Measurements from ENCODE around the gene RXRG. TPM values are rescaled to one million over a fixed set of nuclear protein-coding genes. Genes with fewer than 3 reads are reported as not detected.

Gene RXRG
- total RNA-seq, 1 donor from 2014 or later, result 11.9 TPM

- DNase-seq (ENCODE audit: low spot score), result no peak
- intact Hi-C loops (cut with DNase I), result loop anchor here (5.0 kb wide), 1 partner anchor 1377 kb away; no protein-coding TSS in a partner anchor
- ATAC-seq, result peak; percentile 47
Observed at GRCh38 chr1:165383599-165384405, 61.1 kb downstream of the RXRG start.

DNA sequence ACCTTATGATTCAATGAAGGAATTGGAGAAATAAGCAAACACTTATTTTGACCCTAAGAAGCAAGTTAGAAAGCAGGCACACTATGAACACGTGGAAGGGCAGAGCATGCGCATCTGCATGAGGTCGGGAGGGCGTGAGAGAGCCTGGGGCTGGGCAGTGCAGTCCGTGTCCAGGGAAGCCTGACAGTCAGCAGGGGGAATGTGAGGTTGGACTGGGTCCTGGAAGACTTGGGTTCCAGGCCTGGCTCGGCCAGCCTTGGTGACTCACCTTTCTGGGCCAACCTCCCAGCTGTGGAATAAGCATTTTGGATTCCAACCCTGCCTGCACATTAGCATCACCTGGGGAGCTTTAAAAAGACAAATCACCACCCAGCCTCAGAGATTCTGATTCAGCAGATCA, 61.9 kb downstream of the RXRG start:
- peak; percentile 98 for ATAC-seq
- peak; percentile 82 for DNase-seq (ENCODE audit: low spot score)
- intact Hi-C loops (cut with DNase I), result loop anchor here (5.0 kb wide), 1 partner anchor 1376 kb away; no protein-coding TSS in a partner anchor

- intact Hi-C loops (cut with DNase I), result loop anchor here (5.0 kb wide), 1 partner anchor 1375 kb away; no protein-coding TSS in a partner anchor
- no peak for ATAC-seq
- no peak for DNase-seq (ENCODE audit: low spot score)
Observed at GRCh38 chr1:165381745-165382505, 63.0 kb downstream of the RXRG start.

DNA sequence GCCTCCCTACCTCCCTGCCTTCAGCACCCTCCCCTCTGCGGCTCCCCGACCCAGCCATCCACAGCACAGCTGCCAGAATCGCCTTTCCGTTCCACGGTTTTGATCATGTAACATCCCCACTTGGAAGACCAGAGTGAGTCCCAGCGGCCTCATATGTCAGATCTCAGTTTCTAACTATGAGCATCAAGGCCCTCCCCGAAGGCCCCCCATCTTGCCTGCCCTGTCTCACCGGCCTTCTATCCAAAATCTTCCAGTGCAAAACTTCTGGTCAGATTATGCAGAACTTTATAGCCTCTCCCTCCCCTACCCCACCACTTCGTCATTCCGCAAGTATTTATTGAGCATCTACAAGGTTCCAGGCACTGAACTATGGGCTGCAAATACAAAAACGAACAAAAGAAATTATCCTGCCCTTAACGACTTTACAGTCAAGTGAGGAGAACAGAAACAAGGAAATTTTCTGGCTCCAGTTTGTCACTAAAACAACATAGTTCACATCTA, 68.1 kb downstream of the RXRG start:
- DNase-seq (ENCODE audit: low spot score), result no peak
- intact Hi-C loops (cut with DNase I), result no loop called here
- ATAC-seq, result no peak

- ATAC-seq (peak; percentile 96), DNase-seq (ENCODE audit: low spot score) (peak; percentile 94)
- intact Hi-C loops (cut with DNase I), result no loop called here
Observed at GRCh38 chr1:165376041-165376810, 68.7 kb downstream of the RXRG start.

- intact Hi-C loops (cut with DNase I), result no loop called here
- ATAC-seq (no peak), DNase-seq (ENCODE audit: low spot score) (no peak)
Observed at GRCh38 chr1:165375623-165376022, 69.3 kb downstream of the RXRG start.

DNA sequence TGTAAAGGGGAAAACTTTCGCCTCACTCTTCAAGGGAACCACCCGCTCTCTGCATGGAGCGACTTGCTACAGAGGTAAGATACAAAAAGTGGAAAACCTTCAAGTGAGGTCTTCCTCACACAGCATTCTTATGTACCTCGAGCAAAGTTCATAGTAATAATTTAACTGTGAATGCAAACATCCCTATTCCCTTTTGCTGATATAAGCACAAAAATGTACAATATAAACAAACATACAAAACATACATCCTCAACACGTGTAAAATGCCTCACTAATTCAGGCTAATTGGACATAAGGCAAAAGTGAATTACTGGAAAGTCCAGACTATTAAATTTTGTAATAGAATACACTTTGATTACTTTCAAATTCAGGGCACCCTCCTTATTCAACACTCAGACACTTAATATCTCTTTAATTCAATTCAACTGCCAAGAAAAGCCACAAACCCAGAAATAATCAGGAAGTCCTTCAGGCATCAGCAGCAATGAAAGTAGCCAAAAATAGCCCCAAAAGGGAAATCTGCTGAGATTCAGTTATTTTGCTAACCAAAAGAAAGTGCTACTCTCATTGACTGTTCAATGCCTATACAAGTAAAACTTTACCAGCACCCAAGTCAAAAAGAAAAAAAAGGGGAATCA, 73.2 kb downstream of the RXRG start:
- intact Hi-C loops (cut with DNase I), result no loop called here
- DNase-seq (ENCODE audit: low spot score), result no peak

GRCh38 chr1:165369255-165369848, 75.6 kb downstream of the RXRG start:
- DNase-seq (ENCODE audit: low spot score) (peak; percentile 80), ATAC-seq (peak; percentile 68)
- intact Hi-C loops (cut with DNase I), result loop anchor here (5.0 kb wide), 1 partner anchor 227 kb away; no protein-coding TSS in a partner anchor

More for the DNA sequence above, 73.2 kb downstream of the RXRG start:
- no peak for ATAC-seq

- intact Hi-C loops (cut with DNase I), result loop anchor here (5.0 kb wide), 1 partner anchor 225 kb away; no protein-coding TSS in a partner anchor
- ATAC-seq (no peak), DNase-seq (ENCODE audit: low spot score) (peak; percentile 90)
Observed at GRCh38 chr1:165367375-165367993, 77.4 kb downstream of the RXRG start.

- intact Hi-C loops (cut with DNase I), result loop anchor here (5.0 kb wide), 1 partner anchor 223 kb away; no protein-coding TSS in a partner anchor
Observed at GRCh38 chr1:165365341-165365740, 79.6 kb downstream of the RXRG start.

DNA sequence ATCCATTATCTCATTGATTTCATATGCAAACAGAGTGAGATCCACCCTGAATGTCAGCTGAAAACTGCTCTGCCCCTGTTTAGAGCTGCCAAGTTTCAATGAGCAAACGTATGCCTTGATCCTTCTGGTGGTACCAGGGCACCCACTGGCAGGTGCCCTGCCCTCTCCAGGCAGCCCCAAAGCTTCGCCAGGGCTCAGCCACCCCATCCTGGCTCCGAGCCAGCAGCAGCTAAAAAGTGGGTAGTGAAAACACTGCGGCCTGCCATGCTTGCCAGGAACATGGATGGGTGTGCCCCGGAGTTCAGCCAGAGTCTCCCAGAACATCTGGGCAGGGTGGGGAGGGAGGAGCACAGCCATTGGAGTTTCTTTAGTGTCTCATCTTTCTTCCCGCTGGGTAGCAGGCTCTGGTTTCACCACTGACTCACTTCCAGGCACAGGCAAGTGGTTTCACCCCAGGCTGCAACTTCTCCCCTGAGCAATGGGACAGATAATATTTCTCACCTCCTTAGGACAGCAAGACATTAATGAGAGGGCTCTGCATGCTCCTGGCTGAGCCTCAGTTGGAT, 80.3 kb downstream of the RXRG start:
- no peak for DNase-seq (ENCODE audit: low spot score)
- intact Hi-C loops (cut with DNase I), result loop anchor here (5.0 kb wide), 1 partner anchor 222 kb away; no protein-coding TSS in a partner anchor
- ATAC-seq, result peak; percentile 81

More at GRCh38 chr1:165365341-165365740, 79.6 kb downstream of the RXRG start:
- DNase-seq (ENCODE audit: low spot score) (no peak), ATAC-seq (no peak)

GRCh38 chr1:165356876-165357275, 88.0 kb downstream of the RXRG start:
- intact Hi-C loops (cut with DNase I), result no loop called here
- DNase-seq (ENCODE audit: low spot score) (peak; percentile 41), ATAC-seq (no peak)

DNA sequence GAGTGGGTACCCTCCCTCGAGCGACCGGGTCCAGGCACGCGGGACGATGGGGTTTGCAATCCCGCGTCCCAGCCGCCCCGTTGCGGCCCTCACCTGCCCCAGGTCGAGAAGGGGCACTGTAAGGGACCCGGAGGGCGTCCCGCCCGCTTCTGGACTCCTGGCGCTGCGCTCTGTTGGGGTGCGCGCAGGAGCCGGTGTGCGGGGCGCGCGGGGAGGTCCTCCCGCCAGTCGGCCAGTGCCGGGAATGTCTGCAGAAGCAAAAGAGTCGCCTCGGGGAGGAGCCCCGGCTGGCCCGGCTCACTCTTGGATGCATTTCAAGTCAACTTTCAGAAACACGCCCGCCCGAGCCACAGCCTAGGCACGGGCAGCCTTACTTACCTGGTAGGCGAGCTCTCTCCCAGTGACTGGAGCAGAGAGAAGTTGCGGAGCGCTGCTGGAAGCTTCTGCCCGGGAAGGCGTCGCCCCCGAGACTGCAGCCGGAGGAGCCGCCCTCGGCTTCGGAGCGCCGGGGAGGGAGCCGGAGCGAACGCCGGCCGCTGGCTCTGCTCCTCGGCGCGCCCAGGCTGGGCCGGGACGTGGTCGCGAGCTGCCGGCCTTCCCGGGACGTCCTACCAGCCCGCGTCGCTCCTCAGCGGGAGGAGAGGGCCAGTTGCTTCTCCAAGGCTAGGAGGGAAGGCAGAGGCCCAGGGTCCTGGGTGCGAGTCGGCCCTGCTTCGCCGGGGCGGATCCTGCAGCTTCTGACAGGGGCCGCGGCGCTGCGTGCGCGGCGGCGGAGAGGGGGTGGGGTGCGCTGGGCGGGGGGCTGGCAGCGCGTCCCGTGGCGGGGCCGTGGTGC, 88.7 kb downstream of the RXRG start, which contains the start of gene LMX1A:
Gene LMX1A, minus strand, starts transcription at position 739 of the 835 bp plus-strand sequence. CDS start 1,156 bp downstream, outside the sequence.
- ATAC-seq (peak; percentile 63), DNase-seq (ENCODE audit: low spot score) (peak; percentile 58)
- intact Hi-C loops (cut with DNase I), result no loop called here

GRCh38 chr1:165355139-165355976, 89.6 kb downstream of the RXRG start:
- intact Hi-C loops (cut with DNase I), result no loop called here
- no peak for DNase-seq (ENCODE audit: low spot score)

DNA sequence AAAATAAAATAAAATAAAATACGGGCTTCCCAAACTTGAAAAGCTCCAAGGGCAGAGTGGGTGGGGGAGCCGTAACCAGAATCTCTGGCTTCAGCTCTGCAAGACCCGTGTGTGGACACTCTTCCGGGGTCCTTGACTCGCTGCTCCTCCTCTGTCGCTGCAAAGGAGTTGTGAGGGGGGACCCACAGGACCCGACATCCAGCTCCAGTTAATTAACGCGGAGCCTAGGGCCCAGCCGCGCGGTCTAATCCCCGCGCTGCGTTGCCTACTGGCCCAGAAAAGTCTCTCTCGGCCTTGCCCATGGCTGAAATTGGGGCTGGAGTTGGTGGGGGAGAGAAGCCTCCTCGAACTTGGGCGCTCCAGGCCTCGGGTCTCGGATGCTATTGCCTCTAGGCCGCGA, 90.2 kb downstream of the RXRG start:
- intact Hi-C loops (cut with DNase I), result no loop called here
- ATAC-seq (no peak), DNase-seq (ENCODE audit: low spot score) (no peak)

More at GRCh38 chr1:165355139-165355976, 89.6 kb downstream of the RXRG start:
- peak; percentile 22 for ATAC-seq

Measured in sciatic nerve (tissue), 2 donors.